NK-92 (cell line): ENCODE results near the gene CAT.

Experiments used
- DNase-seq: peaks from one replicate; lab custom pipeline; 2025; ENCODE audit not compliant: unreplicated experiment; lab: John Stamatoyannopoulos, UW

CAT gene

DNA sequence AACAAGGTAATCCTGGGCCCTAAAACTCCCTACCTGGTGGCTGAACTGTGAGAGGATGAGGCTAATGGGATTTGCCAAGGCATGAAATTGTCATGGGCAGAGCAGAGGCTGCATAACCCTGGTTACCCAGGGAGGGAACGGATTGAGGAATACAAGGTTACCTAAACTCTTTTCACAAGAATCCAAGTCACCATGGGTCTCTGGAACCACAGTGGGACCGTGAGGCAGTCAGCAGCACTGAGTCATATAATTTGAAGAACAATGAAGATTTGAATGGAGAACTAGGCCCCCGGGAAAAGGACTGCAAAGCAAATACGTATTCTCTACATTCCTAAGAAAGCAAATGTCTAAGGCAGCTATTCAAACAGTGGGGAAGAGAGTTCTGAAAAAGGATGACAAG lies 19.8 kb downstream of the CAT start:
- DNase-seq = no peak

DNA sequence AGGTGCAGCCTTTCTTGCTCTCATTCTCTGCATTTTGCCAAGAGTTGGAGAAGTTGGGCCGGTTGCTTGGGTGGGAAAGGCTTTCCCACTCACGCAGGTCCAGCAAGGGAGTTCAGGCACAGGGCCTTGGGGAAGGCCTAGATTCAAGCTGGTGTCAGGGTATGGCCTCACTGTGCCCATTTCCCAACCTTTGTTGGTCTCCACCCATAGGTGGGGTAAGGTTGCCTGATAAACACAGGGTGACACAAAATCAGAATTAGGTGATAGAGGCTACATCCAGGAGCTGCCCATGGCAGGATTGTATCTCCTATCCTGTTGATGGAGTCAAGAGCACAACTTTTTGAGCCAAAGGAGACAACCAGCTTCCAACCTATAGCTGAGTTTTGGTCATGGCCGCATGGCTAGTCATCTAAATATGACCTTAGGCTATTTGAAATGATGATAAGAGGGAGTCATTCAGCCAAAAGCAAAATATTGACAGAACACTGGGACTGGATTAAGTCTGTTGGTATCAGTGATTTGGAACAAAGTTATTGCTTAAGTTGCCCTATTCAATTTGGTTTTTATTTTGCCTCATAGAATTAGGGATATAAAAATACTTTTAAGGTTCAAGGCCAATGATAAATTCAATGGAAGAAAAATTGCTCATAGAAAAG lies 20.9 kb downstream of the CAT start:
- no peak for DNase-seq

DNA sequence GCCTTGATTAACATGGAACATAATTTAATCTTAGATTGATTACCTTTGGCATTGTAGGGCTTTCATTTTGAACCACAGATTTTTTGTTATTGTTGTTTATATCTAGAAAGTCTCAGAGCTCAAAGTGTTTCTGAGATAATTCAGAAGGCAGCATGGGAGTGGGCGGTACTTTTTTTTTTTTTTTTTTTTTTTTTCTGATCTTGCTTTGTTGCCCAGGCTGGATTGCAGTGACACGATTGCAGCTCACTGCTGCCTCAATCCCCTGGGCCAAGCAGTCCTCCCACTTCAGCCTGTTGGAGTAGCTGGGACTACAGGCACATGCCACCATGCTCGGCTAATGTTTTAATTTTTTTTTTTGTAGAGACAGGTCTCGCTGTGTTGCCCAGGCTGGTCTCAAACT lies 21.5 kb downstream of the CAT start:
- no peak for DNase-seq

DNA sequence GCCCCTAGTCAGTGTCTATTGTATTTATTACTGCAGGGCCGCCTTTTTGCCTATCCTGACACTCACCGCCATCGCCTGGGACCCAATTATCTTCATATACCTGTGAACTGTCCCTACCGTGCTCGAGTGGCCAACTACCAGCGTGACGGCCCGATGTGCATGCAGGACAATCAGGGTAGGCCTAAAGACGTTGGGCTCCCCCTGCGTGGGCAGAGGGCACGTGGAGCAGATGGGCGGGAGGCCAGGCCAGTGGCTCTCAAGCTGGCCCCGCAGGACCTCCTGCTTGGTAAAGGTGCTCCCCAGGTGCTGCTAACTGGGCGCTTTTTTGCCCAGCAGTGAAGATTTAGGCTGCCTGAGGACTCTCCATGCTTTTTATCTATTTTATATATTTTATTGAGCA lies 22.5 kb downstream of the CAT start:
- DNase-seq = no peak

DNA sequence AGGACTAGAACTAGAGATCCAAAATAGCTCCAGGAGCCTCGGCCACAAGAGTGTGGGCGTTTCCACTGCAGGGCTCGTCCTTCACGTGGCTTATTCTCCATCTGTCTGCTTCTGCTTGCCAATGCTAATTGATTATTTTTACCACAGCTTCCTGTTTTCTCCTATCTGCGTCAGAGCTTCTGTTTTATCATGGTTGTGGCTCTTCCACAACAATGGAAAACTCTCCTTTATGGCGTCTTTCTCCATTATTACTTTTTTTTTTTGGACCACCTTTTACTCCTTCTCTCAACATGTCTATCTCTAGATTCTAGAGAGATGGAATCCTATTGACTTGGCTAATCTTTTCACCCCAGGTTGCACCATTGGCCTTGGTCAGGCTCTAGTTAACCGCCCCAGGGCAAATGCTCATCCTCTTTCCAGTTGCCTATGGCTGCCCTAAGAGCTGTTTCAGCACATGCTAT lies 25.9 kb downstream of the CAT start:
- no peak for DNase-seq

DNA sequence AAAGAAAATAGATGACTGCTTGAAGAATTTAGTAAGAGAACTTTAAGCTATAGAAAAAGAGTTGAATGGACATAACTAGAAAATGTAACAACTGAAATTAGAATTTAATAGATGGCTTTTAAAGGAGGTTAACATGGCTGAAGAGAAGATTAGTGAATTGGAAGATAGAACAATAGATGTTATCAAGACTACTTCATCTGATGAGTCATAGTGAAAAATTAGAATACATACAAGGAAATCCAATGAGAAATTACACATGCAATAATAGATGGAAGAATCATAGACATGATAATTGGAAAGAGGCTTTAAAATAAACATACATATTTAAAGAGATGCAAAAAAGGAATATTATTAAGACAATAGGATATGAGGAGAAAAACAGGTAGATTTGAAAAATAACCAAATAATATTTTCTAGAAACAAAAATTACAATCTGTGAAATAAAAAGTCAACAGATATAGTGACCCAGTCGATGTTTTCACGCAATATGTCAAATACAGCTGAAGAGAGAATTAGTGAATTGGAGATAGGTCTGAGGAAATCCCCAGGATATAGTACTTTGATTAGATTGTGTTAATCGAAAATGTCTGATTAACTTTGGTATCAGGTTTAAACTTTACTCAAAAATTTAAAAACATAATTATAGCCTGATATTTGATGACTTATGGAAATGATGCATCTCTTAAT lies 28.2 kb downstream of the CAT start:
- DNase-seq = no peak

DNA sequence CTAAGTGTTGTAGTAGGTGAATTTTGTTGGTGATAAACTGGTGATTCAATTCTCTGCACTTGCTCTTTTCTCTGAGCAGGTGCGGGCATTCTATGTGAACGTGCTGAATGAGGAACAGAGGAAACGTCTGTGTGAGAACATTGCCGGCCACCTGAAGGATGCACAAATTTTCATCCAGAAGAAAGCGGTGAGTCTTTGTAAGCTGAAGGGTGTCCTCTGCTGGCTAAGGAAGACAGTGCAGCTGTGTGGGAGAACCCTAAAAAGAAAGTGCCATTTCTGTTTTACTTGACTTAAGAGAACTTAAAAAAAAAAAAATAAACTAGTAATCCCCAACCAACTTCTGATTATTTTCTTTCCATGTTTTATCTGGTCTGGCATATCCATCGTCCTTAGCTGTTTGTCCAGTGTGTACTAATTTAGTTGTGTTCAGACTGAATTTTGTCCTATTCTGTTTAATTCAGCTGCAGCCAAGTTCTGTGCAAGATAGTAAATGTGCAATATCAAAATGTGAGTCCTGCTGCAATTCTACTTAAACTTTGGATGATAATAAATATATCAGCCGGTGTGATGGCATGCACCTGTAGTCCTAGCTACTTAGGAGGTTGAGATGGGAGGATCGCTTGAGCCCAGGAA lies 29.6 kb downstream of the CAT start:
- DNase-seq = no peak

DNA sequence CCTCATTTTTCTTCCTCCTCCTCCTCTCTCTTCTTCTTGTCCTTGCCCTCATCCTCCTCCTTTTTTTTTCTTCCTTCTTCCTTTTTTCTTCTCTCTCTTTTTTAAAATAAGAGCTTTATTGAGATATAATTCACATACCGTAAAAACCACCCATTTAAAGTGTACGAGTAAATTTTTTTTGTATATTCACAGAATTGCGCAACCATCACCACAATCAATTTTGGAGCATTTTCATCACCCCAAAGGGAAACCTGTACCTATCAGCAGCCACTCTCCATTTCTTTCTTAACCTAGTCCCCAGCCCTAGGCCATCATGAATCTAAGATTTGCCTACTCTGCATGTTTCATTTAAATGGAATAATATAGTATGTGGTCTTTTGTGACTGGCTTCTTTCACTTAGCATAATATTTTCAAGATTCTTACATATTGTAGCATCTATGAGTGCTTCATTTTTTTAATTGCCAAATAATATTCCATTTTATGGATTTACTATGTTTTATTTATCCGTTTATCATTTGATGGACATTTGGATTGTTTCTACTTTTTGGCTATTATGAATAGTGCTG lies 35.0 kb downstream of the CAT start:
- no peak for DNase-seq

DNA sequence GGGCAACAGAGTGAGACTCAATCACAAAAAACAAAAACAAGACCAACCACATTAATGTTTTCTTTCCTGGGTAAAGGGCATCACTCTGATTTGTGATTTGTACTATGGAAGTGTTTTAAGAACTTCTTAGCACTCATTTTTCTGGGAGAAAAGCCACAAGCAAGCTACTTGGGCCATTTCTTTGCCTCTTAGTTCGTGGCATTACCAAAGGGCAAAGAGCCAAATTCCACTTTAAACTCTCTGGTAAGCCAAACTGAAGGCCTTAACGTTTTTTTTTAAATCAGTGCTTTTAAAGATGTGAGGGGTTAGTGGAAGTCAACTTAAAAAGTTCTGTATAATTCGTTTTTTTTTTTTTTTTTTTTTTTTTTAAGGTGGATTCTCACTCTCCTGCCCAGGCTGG lies 36.9 kb downstream of the CAT start:
- no peak for DNase-seq

DNA sequence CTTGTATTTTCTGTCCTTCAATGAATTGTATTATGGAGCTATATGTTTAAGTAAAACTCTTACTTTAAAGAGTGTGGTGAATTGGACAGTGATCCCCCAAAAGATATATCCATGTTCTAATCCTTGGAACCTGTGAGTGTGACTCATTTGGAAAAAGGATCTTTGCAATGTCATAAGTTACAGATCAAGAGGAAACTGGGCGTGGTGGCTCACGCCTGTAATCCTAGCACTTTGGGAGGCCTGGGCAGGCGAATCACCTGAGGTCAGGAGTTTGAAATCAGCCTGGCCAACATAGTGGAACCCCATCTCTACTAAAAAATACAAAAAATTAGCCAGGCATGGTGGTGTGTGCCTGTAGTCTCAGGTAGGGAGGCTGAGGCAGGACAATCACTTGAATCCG lies 38.1 kb downstream of the CAT start:
- DNase-seq = no peak

DNA sequence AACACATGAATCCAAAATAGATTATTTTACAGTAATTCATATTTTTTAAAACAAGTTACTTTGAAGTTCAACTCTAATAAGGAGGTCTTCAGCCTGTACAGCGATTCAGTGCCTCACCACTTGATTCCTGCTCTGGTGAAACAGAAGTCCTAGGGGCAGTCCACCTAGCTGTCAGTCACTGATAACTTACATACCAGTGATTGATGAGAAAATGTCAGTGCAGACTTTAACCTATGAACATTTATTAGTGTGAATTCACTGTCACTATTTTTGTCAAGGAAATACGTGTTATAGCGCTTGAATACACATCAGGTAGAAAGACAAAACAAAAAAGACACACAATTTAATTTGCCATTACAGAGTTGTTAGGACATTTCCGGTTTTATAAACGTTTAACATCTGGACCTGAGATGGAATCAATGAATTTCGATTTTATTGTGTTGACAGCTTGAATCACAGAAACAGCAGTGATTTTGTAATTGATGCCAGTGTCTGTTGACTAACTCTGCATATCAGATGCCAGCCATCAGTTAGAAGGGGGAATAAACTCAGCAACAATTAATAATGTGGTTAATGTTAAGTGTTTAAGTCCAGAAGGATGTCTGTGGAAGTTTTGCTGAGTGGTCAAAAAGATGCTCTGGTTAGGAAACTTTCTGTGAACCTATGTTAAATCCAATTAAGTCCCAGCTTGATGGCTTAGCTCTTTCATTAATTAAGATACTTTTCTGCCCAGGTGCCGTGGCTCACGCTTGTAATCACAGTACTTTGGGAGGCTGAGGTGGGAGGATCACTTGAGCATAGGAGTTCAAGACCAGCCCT lies 40.3 kb downstream of the CAT start:
- no peak for DNase-seq

DNA sequence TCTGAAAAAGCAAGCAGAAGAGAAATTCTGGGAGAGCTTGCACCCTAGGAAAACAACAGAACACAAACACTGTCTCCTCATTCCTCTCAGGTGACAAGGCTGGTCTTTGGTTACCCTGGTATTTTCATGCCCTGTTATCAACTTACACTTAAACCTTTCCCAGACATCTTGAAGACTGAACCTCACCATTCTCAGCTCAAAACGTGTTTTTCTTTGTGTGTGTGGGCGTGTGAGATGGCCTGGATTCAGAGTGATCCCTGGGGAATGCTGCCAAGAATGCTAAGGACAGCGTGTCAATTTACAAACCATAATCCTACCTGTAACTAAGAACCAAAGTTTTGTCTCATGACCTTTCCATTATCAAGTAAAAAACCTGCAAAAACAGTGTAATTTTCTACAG lies 41.6 kb downstream of the CAT start:
- no peak for DNase-seq

DNA sequence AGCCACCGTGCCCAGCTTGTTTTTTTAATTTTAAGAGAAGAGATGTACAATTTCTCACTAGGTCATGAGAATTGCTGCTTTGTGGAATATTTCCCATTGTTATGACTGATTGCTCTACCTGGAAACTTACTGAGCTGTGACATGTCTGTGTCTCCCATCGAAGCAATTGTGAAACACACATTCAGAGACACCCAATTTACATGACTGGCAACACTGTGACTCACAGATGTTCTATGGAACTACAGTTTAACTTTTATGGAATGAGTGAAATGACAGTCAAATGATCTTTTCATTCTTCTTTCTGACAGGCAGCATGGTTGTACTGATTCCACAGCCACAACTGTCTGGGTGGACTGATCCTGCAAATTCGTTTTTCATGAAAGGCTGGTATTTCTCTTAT lies 42.6 kb downstream of the CAT start:
- no peak for DNase-seq

DNA sequence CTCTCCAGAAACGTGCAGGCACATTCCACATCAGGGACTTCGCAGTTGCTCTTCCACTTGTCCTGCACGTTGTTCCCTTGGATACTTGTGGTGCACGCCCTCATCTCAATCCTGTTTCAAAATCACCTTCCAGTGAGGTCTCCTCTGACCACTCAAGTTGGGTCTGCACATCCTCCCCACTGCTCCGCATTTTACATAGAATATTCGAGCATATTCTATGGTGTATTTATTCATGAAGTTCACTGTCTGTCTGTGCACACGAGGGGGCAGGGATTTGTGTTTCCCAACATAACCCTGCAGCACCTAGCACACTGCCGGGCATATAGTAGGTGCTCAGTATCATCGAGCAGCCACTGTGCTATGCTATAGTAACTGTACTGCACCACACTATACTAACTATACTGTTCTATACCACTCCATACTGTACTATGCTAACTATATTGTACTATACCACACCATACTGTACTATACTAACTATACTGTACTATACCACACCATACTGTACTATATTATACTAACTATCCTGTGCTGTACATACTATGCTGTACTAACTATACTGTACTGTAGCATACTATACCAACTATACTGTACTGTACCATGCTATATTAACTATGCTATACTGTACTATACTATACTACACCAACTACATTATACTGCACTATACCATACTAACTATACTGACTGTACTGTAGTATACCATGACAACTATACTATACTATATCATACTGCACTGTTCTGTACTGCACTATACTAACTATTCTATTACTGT lies 44.6 kb downstream of the CAT start:
- DNase-seq = no peak

DNA sequence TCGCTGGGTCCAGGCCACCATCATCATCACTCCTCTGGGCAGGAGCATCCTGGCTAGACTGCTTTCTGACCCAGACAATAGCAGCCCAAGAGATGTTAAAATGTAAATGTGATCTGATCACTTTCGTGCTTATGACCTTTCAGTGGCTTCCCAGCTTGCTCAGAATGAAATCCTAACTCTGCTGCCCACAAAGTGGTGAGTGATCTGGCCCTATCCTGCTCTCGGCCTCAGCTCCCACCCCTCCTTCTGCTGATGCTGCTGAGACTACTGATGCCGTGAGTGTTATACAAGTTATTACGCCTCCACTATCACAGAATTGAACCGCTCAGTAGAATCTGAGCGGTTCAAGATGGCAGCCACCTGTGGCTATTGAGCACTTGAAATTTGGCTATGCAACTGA lies 48.7 kb downstream of the CAT start:
- DNase-seq = no peak

DNA sequence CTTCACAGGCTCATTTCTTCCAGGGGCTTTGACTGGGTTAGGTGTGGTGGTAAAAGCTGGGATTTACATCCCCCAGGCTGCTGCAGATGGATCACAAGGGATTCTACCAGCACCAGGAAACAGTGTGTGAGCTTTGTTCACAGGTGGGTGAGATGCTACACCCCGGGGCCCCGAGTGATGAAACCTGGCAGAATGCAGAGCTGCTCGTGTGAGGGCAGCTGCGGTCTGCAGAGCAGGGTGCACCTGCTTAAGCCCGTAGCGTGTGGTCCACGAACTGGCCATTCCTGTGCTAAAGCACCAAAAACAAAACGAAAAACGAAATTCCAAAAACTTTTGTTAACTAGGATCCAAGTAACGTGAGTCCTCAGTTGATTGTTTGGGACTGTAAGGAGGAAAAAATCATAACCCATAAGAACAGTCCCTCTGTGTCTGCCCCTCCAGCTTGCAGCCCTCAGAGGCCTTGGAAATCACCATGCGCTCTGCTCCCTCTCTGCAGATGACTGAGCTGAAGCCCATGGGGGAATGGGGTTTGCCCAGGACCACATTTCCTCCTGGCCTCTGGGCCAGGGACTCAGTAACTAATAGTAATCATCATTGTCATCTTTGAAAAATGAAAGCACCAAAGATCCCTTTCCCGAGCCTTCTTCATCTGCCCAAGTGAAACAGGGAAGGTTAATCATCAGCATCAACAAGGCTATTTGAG lies 50.3 kb downstream of the CAT start:
- no peak for DNase-seq

DNA sequence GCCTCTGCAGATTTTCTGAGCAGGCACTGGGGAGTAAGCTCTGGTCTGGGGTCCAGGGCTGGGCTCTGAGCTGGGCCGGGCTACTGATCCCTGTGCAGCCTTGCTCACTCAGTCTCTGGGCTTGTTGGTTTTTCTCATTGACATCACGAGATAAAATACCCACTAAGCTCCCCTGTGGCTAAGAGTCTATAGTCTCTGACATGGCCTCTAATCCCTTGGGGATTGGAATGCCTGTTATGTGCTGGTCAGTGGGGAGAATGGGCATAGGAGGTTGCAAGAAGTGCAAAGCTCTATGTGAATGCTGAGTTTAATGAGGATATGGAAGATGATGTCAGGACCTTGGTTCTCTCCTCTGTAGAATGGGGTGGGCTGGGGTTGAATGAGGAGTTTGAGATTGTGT lies 51.6 kb downstream of the CAT start:
- no peak for DNase-seq

DNA sequence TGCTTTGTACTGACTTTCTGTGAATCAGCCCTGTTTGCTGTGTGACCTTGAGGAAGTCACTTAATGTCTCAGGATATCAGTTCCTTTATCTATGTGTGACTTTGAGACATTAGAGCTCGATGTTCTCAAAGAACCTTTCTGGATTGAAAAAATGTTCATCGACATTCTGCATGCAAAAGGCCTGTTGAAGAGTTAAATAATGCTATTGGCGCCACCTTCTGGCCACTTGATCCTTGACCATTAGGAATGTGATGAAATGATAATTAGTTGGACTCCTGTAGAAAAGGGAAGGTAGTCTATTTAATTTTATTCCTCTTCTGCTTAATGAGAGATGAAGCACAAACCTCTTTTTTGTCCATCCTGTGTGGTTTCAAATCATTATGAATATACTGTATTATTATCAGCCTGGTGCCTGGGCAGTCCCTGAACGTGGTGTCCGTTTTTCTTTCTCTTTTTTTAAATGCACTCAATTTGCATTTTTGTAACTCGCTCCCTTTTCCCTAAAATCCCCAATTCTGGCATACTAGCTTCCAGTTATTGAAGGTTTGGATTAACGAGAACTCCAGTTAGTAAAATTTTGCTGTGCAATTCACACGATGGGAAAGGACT lies 54.2 kb downstream of the CAT start:
- DNase-seq = no peak

DNA sequence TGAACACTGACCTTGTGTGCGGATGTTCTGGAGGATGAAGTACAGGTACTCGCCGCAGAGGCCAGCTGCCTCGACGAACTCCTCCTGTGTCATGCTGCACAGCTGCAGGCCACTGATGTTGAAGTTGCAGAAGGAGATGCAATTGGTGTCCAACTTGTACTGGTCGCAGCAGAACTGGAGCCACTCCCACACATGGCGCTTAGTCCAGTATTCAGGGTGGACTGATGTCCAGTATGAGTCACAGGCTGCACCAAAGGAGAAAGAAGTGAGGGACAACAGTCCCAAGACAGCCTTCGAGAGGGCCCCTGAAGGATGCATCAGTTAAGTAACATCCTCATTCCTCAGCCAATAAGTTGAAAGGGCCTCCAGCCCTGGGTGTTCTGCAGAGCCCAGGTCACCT lies 54.7 kb downstream of the CAT start:
- no peak for DNase-seq
